HepG2 (cell line): ENCODE measurements around the gene STAT6. TPM values are rescaled to one million over a fixed set of nuclear protein-coding genes. Genes with fewer than 3 reads are reported as not detected.

ENCODE experiments used
- ATAC-seq: fragments of 200-7000 bp; cut with Tn5 transposase; 3 replicates; pipeline ENCODE4 v1.9.1; 2020; ENCODE audit warnings: mild to moderate bottlenecking, moderate library complexity
- BruUV-seq: library from RNA; stranded (reverse); fragments of 400-500 nt; replicated peaks from 2 replicates; lab custom pipeline; 2021; lab: Mats Ljungman, UMichigan
- CTCF ChIA-PET: fragments of 300-600 bp; formaldehyde crosslinking; extraction: SDS; loops from one replicate; lab custom pipeline; 2021; ENCODE audit warnings: low total read pairs, inconsistent platforms, low intra/inter-chr PET ratio; lab: Yijun Ruan, JAX
- POLR2A ChIA-PET: fragments of 350-600 bp; sonication (Branson Sonifier 250); formaldehyde crosslinking; loops from one replicate; lab custom pipeline; 2020; ENCODE audit warnings: antibody characterized with exemption, inconsistent platforms; lab: Yijun Ruan, JAX
- DNase-seq: peaks from one replicate; pipeline ENCODE4 v3.0.0-alpha.2; 2015; ENCODE audit warnings: low spot score
- FAIRE-seq: peaks from 3 replicates; lab custom pipeline; 2011; peaks lifted over from hg19 to GRCh38; lab: Jason Lieb, UNC
- H2AFZ ChIP-seq: one replicate; pipeline ENCODE4 v1.6.1; 2011; ENCODE audit warnings: low read length, inconsistent platforms
- H3K27ac ChIP-seq: fragments of 300-600 bp; 3 replicates; pipeline ENCODE4 v1.8.0; 2011; ENCODE audit warnings: mixed run types, mild to moderate bottlenecking, mixed read lengths, low read length, inconsistent platforms; ENCODE audit not compliant: insufficient read depth; ENCODE audit errors: extremely low read length
- H3K27me3 ChIP-seq, 2 experiments: fragments of 200-600 bp in 1 of 2; 2 replicates in 1 of 2; 3 replicates in 1 of 2; pipeline versions ENCODE4 v1.6.0 to v1.8.0; 2011; ENCODE audit warnings: low read length in 2 of 2, mild to moderate bottlenecking in 2 of 2, moderate library complexity in 2 of 2, inconsistent platforms in 1 of 2; ENCODE audit not compliant: insufficient read depth in 2 of 2, control insufficient read depth in 1 of 2
- H3K36me3 ChIP-seq, 2 experiments: fragments of 200-600 bp in 1 of 2; replicated peaks in 1 of 2; 2 replicates in 1 of 2; 3 replicates in 1 of 2; pipeline versions ENCODE4 v1.5.1 to v1.8.0; 2011; ENCODE audit warnings: low read length in 2 of 2, inconsistent platforms in 1 of 2; ENCODE audit not compliant: insufficient read depth in 2 of 2, control insufficient read depth in 1 of 2
- H3K4me1 ChIP-seq: 2 replicates; pipeline ENCODE4 v1.5.1; 2012; ENCODE audit warnings: low read length, inconsistent platforms; ENCODE audit not compliant: insufficient read depth
- H3K4me2 ChIP-seq: 2 replicates; pipeline ENCODE4 v1.6.0; 2011; ENCODE audit warnings: low read depth, low read length, inconsistent platforms
- H3K4me3 ChIP-seq, 3 experiments: fragments of 200-600 bp in 1 of 3; sonication (generic), shearing (Covaris generic) in 1 of 3; replicated peaks in 1 of 3; 2 replicates each; pipeline ENCODE4 v1.5.1; 2011 to 2016; ENCODE audit warnings: low read length in 3 of 3, inconsistent platforms in 2 of 3, low read depth in 2 of 3, mild to moderate bottlenecking in 2 of 3, control low read depth in 1 of 3, mixed read lengths in 1 of 3; ENCODE audit not compliant: insufficient read depth in 1 of 3
- H3K79me2 ChIP-seq: one replicate; pipeline ENCODE4 v1.6.1; 2011; ENCODE audit warnings: low read length, inconsistent platforms; ENCODE audit not compliant: insufficient read depth
- H3K9ac ChIP-seq: 2 replicates; pipeline ENCODE4 v1.6.0; 2011; ENCODE audit warnings: mild to moderate bottlenecking, low read depth, low read length, inconsistent platforms; ENCODE audit not compliant: insufficient read depth
- H3K9me3 ChIP-seq: 2 replicates; pipeline ENCODE4 v1.5.1; 2012; ENCODE audit warnings: mild to moderate bottlenecking, low read length
- H4K20me1 ChIP-seq: 2 replicates; pipeline ENCODE4 v1.6.0; 2011; ENCODE audit warnings: inconsistent platforms, mild to moderate bottlenecking, low read length, moderate library complexity; ENCODE audit not compliant: insufficient read depth
- HNRNPUL1 ChIP-seq: fragments of 200-400 bp; formaldehyde crosslinking; IDR thresholded peaks from 2 replicates; pipeline ENCODE4 v1.6.1; 2017; ENCODE audit warnings: low read depth, mild to moderate bottlenecking, low read length, moderate library complexity
- KAT7 ChIP-seq: IDR thresholded peaks from 2 replicates; pipeline ENCODE4 v1.6.1; 2018; ENCODE audit warnings: borderline replicate concordance, missing compliant biosample characterization
- NBN ChIP-seq: fragments of 450-650 bp; conservative IDR thresholded peaks from 2 replicates; pipeline ENCODE4 v1.6.1; 2017
- SALL2 ChIP-seq: sonication (generic); formaldehyde crosslinking; IDR thresholded peaks from 2 replicates; pipeline ENCODE4 v1.8.1; 2023; ENCODE audit warnings: mild to moderate bottlenecking, missing genetic modification reagents, inconsistent platforms
- SIN3B ChIP-seq: fragments of 150-350 bp; IDR thresholded peaks from 2 replicates; pipeline ENCODE4 v1.6.1; 2014; ENCODE audit warnings: low read length
- SMAD3 ChIP-seq: sonication (generic); formaldehyde crosslinking; IDR thresholded peaks from 2 replicates; pipeline ENCODE4 v1.4.0; 2020; ENCODE audit warnings: missing genetic modification reagents
- SMARCE1 ChIP-seq: fragments of 450-650 bp; IDR thresholded peaks from 2 replicates; pipeline ENCODE4 v1.6.1; 2017; ENCODE audit warnings: borderline replicate concordance
- ZFP36L1 ChIP-seq: sonication (generic); formaldehyde crosslinking; IDR thresholded peaks from 2 replicates; pipeline ENCODE4 v1.8.0; 2022; ENCODE audit warnings: mild to moderate bottlenecking, missing genetic modification reagents, moderate library complexity
- ZNF747 ChIP-seq: sonication (generic); formaldehyde crosslinking; IDR thresholded peaks from 2 replicates; pipeline ENCODE4 v1.8.1; 2023; ENCODE audit warnings: missing genetic modification reagents, mild to moderate bottlenecking, borderline replicate concordance
- ZNF788 ChIP-seq: sonication (generic); formaldehyde crosslinking; IDR thresholded peaks from 2 replicates; pipeline ENCODE4 v1.5.0; 2020; ENCODE audit warnings: mild to moderate bottlenecking, missing genetic modification reagents, borderline replicate concordance
- ZNF879 ChIP-seq: sonication (generic); formaldehyde crosslinking; IDR thresholded peaks from 2 replicates; pipeline ENCODE4 v1.8.1; 2023; ENCODE audit warnings: missing genetic modification reagents
- WGBS: methylation state at CpG from one replicate; pipeline ENCODE4 v1.1.6; 2017; ENCODE audit warnings: low lambda C conversion rate; 5-methylcytosine and 5-hydroxymethylcytosine counted together
- in situ Hi-C: cut with HindIII; loops from 2 replicates; pipeline ENCODE4 v1.10.0; 2017; ENCODE audit warnings: low pct_unique_long_range_greater_than_20kb; ENCODE audit not compliant: extremely low pct_ligation_motif_present
- intact Hi-C: fragments of 100-400 bp; cut with micrococcal nuclease; formaldehyde crosslinking; loops from one replicate; pipeline ENCODE4 v1.10.0; 2022; ENCODE audit not compliant: unreplicated experiment
- polyA plus RNA-seq, 8 experiments: library from polyadenylated mRNA; depleted of rRNA in 3 of 8; stranded (reverse) in 7 of 8; unstranded in 1 of 8; fragments of >200 nt; fragmentation: Illumina TruSeq in 4 of 8; extraction: Trizol in 4 of 8; gene quantifications; 2 replicates each; pipeline versions ENCODE4 v1.2.1 to v1.2.3, GENCODE V29; 2011 to 2016; ENCODE audit warnings: low read depth in 4 of 8, missing spikeins in 1 of 8, mixed read lengths in 1 of 8; ENCODE audit not compliant: insufficient read depth in 1 of 8
- total RNA-seq, 5 experiments: library from RNA; depleted of rRNA; stranded (reverse); fragments of >200 nt; fragmentation: Illumina TruSeq; extraction: Trizol; gene quantifications; 2 replicates each; pipeline ENCODE4 v1.2.3, GENCODE V29; 2016; ENCODE audit warnings: low read depth in 1 of 5

Gene STAT6
- total and polyA plus RNA-seq, 2 of the 13 experiments (the other 11 are each of a cell fraction or from before 2014, with no cell fraction given) = 28.0 to 62.2 TPM

GRCh38 chr12:57106021-57106708 lies 5.0 kb downstream of the STAT6 start:
- H2AFZ ChIP-seq = no peak overlapping the region
- no peak overlapping the region for H3K27ac ChIP-seq
- no peaks in the 10 kb centered on the region for H3K9me3 ChIP-seq
- no peaks in the 10 kb centered on the region for H3K79me2 ChIP-seq
- H3K4me2 ChIP-seq = no peak overlapping the region
- ChIA-PET POLR2A (interaction anchor here (1.5 kb wide), 1 partner anchor 14 kb away, joined by 3 read pairs; no protein-coding TSS in a partner anchor), CTCF (no interaction called here)
- peaks cover 54% of the 10 kb centered on the region for H3K4me1 ChIP-seq
- H4K20me1 ChIP-seq = no peaks in the 10 kb centered on the region
- H3K36me3 ChIP-seq = peaks cover 11 to 16% of the 10 kb centered on the region in 2 experiments; a peak in 4 of 5 replicates
- in situ Hi-C loops = no loop called here
- DNase-seq (no peak), FAIRE-seq (no peak), ATAC-seq (no peak)
- no TSS peak for BruUV-seq
- TF ChIP-seq ZNF879 (CRISPR knock-in tag) (no peak), HNRNPUL1 (no peak), SALL2 (CRISPR knock-in tag) (no peak), ZNF788 (CRISPR knock-in tag) (no peak), ZNF747 (CRISPR knock-in tag) (no peak)
- intact Hi-C loops = no loop called here
- H3K4me3 ChIP-seq = no peak overlapping the region
- WGBS = 92% methylated on average over 6 of the region's 9 CpGs
- H3K9ac ChIP-seq = no peak overlapping the region
- H3K27me3 ChIP-seq = no peaks in the 10 kb centered on the region; a peak in 1 of 5 replicates

DNA sequence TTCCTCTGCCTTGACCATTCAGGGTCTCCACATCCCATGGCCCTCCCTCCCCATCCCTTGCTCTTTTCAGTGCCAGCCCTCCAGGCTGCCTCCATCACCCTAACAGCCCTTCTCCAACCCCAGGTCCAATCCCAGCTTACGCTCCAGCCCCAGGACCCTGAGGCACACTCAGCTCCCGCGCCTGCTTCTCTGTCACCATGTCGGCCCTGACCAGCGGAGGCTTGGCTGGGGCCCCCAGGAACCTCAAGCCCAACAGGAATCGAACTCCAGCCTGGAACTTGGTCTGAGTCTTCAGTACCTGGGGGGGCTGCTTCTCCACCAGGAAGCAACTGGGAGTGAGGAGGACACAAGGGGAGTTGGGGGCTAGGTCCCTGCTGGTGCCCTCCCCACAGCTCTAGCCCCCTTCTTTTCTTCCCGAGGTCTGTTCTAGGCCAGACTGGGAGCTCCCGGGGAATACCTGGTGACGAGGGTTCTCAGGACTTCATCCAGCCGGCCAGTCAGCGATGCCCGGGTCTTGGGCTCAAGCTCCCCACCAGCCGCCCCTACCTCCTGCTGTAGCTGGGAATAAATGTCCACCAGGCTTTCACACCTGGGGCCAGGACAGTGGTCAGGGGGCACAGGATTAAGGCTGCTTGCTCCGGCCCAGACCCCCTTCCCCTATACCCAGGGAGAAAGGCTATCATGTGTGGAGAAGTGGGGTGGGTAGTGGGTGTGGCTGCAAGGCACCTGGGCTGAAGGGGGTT lies 6.0 kb downstream of the STAT6 start:
- Histone ChIP-seq H3K9me3 (no peaks in the 10 kb centered on the region), H4K20me1 (no peaks in the 10 kb centered on the region), H3K27me3 (no peaks in the 10 kb centered on the region), H3K4me2 (no peak overlapping the region), H2AFZ (no peak overlapping the region), H3K36me3 (peaks cover 11 to 16% of the 10 kb centered on the region in 2 experiments; a peak in 4 of 5 replicates), H3K9ac (no peak overlapping the region), H3K4me3 (no peak overlapping the region), H3K79me2 (no peaks in the 10 kb centered on the region), H3K4me1 (peaks cover 56% of the 10 kb centered on the region), H3K27ac (no peak overlapping the region)
- in situ Hi-C loops (no loop called here), intact Hi-C loops (no loop called here)
- ATAC-seq (no peak), FAIRE-seq (no peak), DNase-seq (no peak)
- TF ChIP-seq KAT7 (CRISPR knock-in tag) = no peak
- no peak for TF ChIP-seq SMARCE1
- TF ChIP-seq SIN3B = no peak
- TF ChIP-seq SMAD3 = no peak
- no peak for TF ChIP-seq NBN
- TF ChIP-seq ZFP36L1 (CRISPR knock-in tag) = no peak
- no TSS peak for BruUV-seq
- CTCF ChIA-PET = no interaction called here
- 90% methylated on average over 7 of the region's 14 CpGs for WGBS
- POLR2A ChIA-PET = interaction anchor here (1.0 to 1.6 kb wide), 3 partner anchors 9 to 26 kb away, joined by 3 to 7 read pairs (median 5); partner anchors contain the start of genes NAB2 and NEMP1
